Activated T-cell treated with anti-CD3 and anti-CD28 coated beads for 4 hours (primary cell): ENCODE measurements around the gene ZNF891.

ENCODE experiments used
- DNase-seq: peaks from one replicate; pipeline ENCODE4 v3.0.0-alpha.2; 2020

Gene ZNF891

DNA sequence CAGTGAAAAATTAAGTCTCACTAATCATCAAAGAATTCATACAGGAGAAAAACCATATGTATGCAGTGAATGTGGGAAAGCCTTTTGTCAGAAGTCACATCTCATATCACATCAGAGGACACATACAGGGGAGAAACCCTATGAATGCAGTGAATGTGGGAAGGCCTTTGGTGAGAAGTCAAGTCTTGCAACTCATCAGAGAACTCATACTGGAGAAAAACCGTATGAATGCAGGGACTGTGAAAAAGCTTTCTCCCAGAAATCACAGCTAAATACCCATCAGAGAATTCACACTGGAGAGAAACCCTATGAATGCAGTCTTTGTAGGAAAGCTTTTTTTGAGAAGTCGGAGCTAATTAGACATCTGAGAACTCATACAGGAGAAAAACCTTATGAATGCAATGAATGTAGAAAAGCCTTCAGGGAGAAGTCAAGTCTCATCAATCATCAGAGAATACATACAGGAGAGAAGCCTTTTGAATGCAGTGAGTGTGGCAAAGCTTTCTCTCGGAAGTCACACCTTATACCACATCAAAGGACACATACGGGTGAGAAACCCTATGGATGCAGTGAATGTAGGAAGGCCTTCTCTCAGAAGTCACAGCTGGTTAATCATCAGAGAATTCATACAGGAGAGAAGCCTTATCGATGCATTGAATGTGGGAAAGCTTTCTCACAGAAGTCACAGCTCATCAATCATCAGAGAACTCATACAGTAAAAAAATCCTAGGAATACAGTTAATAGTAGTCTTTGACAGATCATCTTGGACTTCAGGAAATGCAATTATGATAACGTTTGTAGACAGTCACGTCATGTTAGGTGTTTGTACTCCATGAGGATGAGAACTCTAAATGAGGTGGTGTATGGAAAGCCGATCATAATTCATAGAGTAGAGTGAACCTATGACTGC, 71.6 kb downstream of the ZNF891 start:
- no peak for DNase-seq

DNA sequence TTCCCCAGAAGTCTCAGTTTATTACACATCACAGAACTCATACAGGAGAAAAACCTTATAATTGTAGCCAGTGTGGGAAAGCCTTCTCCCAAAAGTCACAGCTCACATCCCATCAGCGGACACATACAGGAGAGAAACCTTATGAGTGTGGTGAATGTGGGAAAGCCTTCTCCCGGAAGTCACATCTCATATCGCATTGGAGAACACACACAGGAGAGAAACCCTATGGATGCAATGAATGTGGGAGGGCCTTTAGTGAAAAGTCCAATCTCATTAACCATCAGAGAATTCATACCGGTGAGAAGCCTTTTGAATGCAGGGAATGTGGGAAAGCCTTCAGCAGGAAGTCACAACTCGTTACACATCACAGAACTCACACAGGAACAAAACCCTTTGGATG, 72.6 kb downstream of the ZNF891 start:
- no peak for DNase-seq
